ENCODE results near the gene FAM174B.
"Not testable (repeated sequence)": the region's sequence is repeated elsewhere in the genome, so short reads cannot be mapped to it uniquely, and the experiment has no call there.

Gene FAM174B

GRCh38 chr15:92610101-92610520, 45.5 kb downstream of the FAM174B start:
- Histone ChIP-seq H3K36me3 (ENCODE audit: control insufficient read depth, insufficient read depth, low read length) (no peaks in the 10 kb centered on the region), H3K4me1 (ENCODE audit: control insufficient read depth, insufficient read depth, low read length) (peaks cover 3% of the 10 kb centered on the region), H3K27ac (ENCODE audit: low read depth, low read length) (no peak overlapping the region), H3K4me3 (ENCODE audit: low read length) (no peak overlapping the region), H3K9ac (ENCODE audit: low read length) (no peak overlapping the region), H3K27me3 (ENCODE audit: control insufficient read depth, insufficient read depth, low read length) (no peaks in the 10 kb centered on the region)

GRCh38 chr15:92608866-92609700, 46.5 kb downstream of the FAM174B start:
- Histone ChIP-seq H3K36me3 (ENCODE audit: control insufficient read depth, insufficient read depth, low read length) (no peaks in the 10 kb centered on the region), H3K4me1 (ENCODE audit: control insufficient read depth, insufficient read depth, low read length) (peaks cover 3% of the 10 kb centered on the region), H3K27ac (ENCODE audit: low read depth, low read length) (no peak overlapping the region), H3K27me3 (ENCODE audit: control insufficient read depth, insufficient read depth, low read length) (no peaks in the 10 kb centered on the region), H3K4me3 (ENCODE audit: low read length) (no peak overlapping the region), H3K9ac (ENCODE audit: low read length) (no peak overlapping the region)

- H3K9ac ChIP-seq (ENCODE audit: low read length); H3K36me3 ChIP-seq (ENCODE audit: control insufficient read depth, insufficient read depth, low read length); H3K4me3 ChIP-seq (ENCODE audit: low read length); H3K27me3 ChIP-seq (ENCODE audit: control insufficient read depth, insufficient read depth, low read length); H3K27ac ChIP-seq (ENCODE audit: low read depth, low read length); H3K4me1 ChIP-seq (ENCODE audit: control insufficient read depth, insufficient read depth, low read length): not testable (repeated sequence)
Measured at GRCh38 chr15:92606836-92607150, 48.8 kb downstream of the FAM174B start.

- Histone ChIP-seq H3K36me3 (ENCODE audit: control insufficient read depth, insufficient read depth, low read length) (no peaks in the 10 kb centered on the region), H3K27ac (ENCODE audit: low read depth, low read length) (no peak overlapping the region)
Measured at GRCh38 chr15:92606126-92606835, 49.3 kb downstream of the FAM174B start.

GRCh38 chr15:92605225-92605944, 50.2 kb downstream of the FAM174B start:
- no peaks in the 10 kb centered on the region for H3K36me3 ChIP-seq (ENCODE audit: control insufficient read depth, insufficient read depth, low read length)
- H3K27ac ChIP-seq (ENCODE audit: low read depth, low read length), result no peak overlapping the region
- H3K4me3 ChIP-seq (ENCODE audit: low read length), result no peak overlapping the region
- no peak overlapping the region for H3K9ac ChIP-seq (ENCODE audit: low read length)
- no peaks in the 10 kb centered on the region for H3K27me3 ChIP-seq (ENCODE audit: control insufficient read depth, insufficient read depth, low read length)
- no peaks in the 10 kb centered on the region for H3K4me1 ChIP-seq (ENCODE audit: control insufficient read depth, insufficient read depth, low read length)

More at GRCh38 chr15:92606126-92606835, 49.3 kb downstream of the FAM174B start:
- no peak overlapping the region for H3K9ac ChIP-seq (ENCODE audit: low read length)
- no peak overlapping the region for H3K4me3 ChIP-seq (ENCODE audit: low read length)
- H3K27me3 ChIP-seq (ENCODE audit: control insufficient read depth, insufficient read depth, low read length), result no peaks in the 10 kb centered on the region
- H3K4me1 ChIP-seq (ENCODE audit: control insufficient read depth, insufficient read depth, low read length), result no peaks in the 10 kb centered on the region

GRCh38 chr15:92603743-92604470, 51.7 kb downstream of the FAM174B start:
- no peak overlapping the region for H3K27ac ChIP-seq (ENCODE audit: low read depth, low read length)
- no peak overlapping the region for H3K4me3 ChIP-seq (ENCODE audit: low read length)
- no peaks in the 10 kb centered on the region for H3K4me1 ChIP-seq (ENCODE audit: control insufficient read depth, insufficient read depth, low read length)
- no peaks in the 10 kb centered on the region for H3K27me3 ChIP-seq (ENCODE audit: control insufficient read depth, insufficient read depth, low read length)
- no peak overlapping the region for H3K9ac ChIP-seq (ENCODE audit: low read length)
- no peaks in the 10 kb centered on the region for H3K36me3 ChIP-seq (ENCODE audit: control insufficient read depth, insufficient read depth, low read length)

- Histone ChIP-seq H3K9ac (ENCODE audit: low read length) (no peak overlapping the region), H3K27ac (ENCODE audit: low read depth, low read length) (no peak overlapping the region), H3K4me1 (ENCODE audit: control insufficient read depth, insufficient read depth, low read length) (no peaks in the 10 kb centered on the region), H3K36me3 (ENCODE audit: control insufficient read depth, insufficient read depth, low read length) (no peaks in the 10 kb centered on the region), H3K4me3 (ENCODE audit: low read length) (no peak overlapping the region), H3K27me3 (ENCODE audit: control insufficient read depth, insufficient read depth, low read length) (no peaks in the 10 kb centered on the region)
Measured at GRCh38 chr15:92603278-92603677, 52.3 kb downstream of the FAM174B start.

DNA sequence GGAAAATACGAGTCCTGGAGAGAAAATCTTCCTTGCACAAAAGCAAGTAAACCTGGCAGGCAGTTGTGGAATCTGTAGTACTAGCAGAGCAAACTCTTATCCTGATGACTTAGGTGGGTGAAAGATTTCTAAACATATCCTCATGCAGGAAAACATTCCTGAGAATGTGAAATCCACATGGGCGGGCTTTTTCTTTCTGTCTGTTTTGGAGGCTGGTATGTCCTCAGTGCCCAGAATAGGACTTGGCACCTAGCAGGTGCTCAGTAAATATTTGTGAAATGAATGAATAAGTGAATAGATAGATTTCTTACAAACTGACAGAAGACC, 53.3 kb downstream of the FAM174B start:
- no peak overlapping the region for H3K4me3 ChIP-seq (ENCODE audit: low read length)

GRCh38 chr15:92601592-92602266, 53.8 kb downstream of the FAM174B start:
- Histone ChIP-seq H3K27ac (ENCODE audit: low read depth, low read length) (no peak overlapping the region), H3K27me3 (ENCODE audit: control insufficient read depth, insufficient read depth, low read length) (no peaks in the 10 kb centered on the region), H3K4me3 (ENCODE audit: low read length) (no peak overlapping the region), H3K36me3 (ENCODE audit: control insufficient read depth, insufficient read depth, low read length) (no peaks in the 10 kb centered on the region), H3K9ac (ENCODE audit: low read length) (no peak overlapping the region), H3K4me1 (ENCODE audit: control insufficient read depth, insufficient read depth, low read length) (no peaks in the 10 kb centered on the region)

More for the DNA sequence above, 53.3 kb downstream of the FAM174B start:
- no peak overlapping the region for H3K9ac ChIP-seq (ENCODE audit: low read length)
- no peak overlapping the region for H3K27ac ChIP-seq (ENCODE audit: low read depth, low read length)
- no peaks in the 10 kb centered on the region for H3K27me3 ChIP-seq (ENCODE audit: control insufficient read depth, insufficient read depth, low read length)
- no peaks in the 10 kb centered on the region for H3K36me3 ChIP-seq (ENCODE audit: control insufficient read depth, insufficient read depth, low read length)
- H3K4me1 ChIP-seq (ENCODE audit: control insufficient read depth, insufficient read depth, low read length), result no peaks in the 10 kb centered on the region

DNA sequence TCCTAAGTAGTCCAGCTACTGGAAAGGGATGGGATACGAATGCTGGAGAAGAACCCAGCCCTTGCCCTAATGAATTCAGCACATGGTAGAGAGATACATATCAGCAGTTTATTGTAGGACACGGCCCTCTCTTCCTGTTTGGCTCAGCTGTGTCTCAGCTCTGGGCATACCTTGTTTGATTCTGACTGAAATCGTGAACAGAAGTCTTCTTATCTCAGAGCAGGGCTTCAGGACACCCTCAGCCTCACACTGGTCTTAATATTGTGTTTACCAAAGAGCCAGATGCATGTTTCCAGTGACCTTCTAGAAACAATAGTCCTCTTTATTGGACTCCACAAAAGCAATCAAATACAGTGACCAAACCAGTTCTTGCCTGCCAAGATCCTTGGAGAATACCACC, 54.7 kb downstream of the FAM174B start:
- no peak overlapping the region for H3K4me3 ChIP-seq (ENCODE audit: low read length)
- no peak overlapping the region for H3K9ac ChIP-seq (ENCODE audit: low read length)
- H3K4me1 ChIP-seq (ENCODE audit: control insufficient read depth, insufficient read depth, low read length), result no peaks in the 10 kb centered on the region
- H3K36me3 ChIP-seq (ENCODE audit: control insufficient read depth, insufficient read depth, low read length), result no peaks in the 10 kb centered on the region
- H3K27ac ChIP-seq (ENCODE audit: low read depth, low read length), result no peak overlapping the region
- H3K27me3 ChIP-seq (ENCODE audit: control insufficient read depth, insufficient read depth, low read length), result no peaks in the 10 kb centered on the region

GRCh38 chr15:92599394-92599970, 56.1 kb downstream of the FAM174B start:
- Histone ChIP-seq H3K4me1 (ENCODE audit: control insufficient read depth, insufficient read depth, low read length) (no peaks in the 10 kb centered on the region), H3K4me3 (ENCODE audit: low read length) (no peak overlapping the region), H3K27me3 (ENCODE audit: control insufficient read depth, insufficient read depth, low read length) (no peaks in the 10 kb centered on the region), H3K27ac (ENCODE audit: low read depth, low read length) (no peak overlapping the region), H3K36me3 (ENCODE audit: control insufficient read depth, insufficient read depth, low read length) (no peaks in the 10 kb centered on the region), H3K9ac (ENCODE audit: low read length) (no peak overlapping the region)
